AG09309 (cell line): ENCODE results near the gene TRABD2A.
"Not testable (repeated sequence)": the region's sequence is repeated elsewhere in the genome, so short reads cannot be mapped to it uniquely, and the experiment has no call there.

ENCODE experiments used
- DNase-seq: peaks from one replicate; pipeline ENCODE4 v3.0.0-alpha.2; 2010; ENCODE audit warnings: low read depth
- H3K4me3 ChIP-seq: 2 replicates; pipeline ENCODE4 v1.5.1; 2011; ENCODE audit warnings: mild to moderate bottlenecking, low read depth, low read length, moderate library complexity; ENCODE audit not compliant: control insufficient read depth
- TF ChIP-seq, protein P1 (sequence below): IDR thresholded peaks from 2 replicates; pipeline ENCODE4 v1.5.1; 2011; ENCODE audit warnings: mild to moderate bottlenecking, low read depth, low read length, inconsistent platforms; ENCODE audit not compliant: insufficient read depth, control insufficient read depth; ENCODE audit errors: missing control alignments

TRABD2A gene

GRCh38 chr2:84870306-84870705 is 10.6 kb downstream of the TRABD2A start:
- H3K4me3 ChIP-seq, result no peak overlapping the region
- TF ChIP-seq, protein P1, sequence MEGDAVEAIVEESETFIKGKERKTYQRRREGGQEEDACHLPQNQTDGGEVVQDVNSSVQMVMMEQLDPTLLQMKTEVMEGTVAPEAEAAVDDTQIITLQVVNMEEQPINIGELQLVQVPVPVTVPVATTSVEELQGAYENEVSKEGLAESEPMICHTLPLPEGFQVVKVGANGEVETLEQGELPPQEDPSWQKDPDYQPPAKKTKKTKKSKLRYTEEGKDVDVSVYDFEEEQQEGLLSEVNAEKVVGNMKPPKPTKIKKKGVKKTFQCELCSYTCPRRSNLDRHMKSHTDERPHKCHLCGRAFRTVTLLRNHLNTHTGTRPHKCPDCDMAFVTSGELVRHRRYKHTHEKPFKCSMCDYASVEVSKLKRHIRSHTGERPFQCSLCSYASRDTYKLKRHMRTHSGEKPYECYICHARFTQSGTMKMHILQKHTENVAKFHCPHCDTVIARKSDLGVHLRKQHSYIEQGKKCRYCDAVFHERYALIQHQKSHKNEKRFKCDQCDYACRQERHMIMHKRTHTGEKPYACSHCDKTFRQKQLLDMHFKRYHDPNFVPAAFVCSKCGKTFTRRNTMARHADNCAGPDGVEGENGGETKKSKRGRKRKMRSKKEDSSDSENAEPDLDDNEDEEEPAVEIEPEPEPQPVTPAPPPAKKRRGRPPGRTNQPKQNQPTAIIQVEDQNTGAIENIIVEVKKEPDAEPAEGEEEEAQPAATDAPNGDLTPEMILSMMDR, result no peak
- DNase-seq, result no peak

DNA sequence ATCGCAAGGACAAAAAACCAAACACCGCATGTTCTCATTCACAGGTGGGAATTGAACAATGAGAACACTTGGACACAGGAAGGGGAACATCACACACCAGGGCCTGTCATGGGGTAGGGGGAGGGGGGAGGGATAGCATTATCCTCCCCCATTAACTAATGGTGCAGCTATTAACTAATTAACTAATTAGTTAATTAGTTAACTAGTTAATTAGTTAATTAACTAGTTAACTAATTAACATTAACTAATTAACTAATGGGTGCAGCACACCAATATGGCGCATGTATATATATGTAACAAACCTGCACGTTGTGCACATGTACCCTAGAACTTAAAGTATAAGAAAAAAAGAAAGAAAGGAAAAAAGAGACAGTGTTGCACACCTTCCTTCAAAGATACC is 12.6 kb downstream of the TRABD2A start:
- H3K4me3 ChIP-seq, result not testable (repeated sequence)

GRCh38 chr2:84866122-84866521 is 14.8 kb downstream of the TRABD2A start:
- no peak overlapping the region for H3K4me3 ChIP-seq
- TF ChIP-seq, protein P1, result no peak
- DNase-seq, result no peak

More for the DNA sequence above, 12.6 kb downstream of the TRABD2A start:
- DNase-seq, result not testable (repeated sequence)

- no peak for DNase-seq
- no peak overlapping the region for H3K4me3 ChIP-seq
- TF ChIP-seq, protein P1, result no peak
These were observed 15.6 kb downstream of the TRABD2A start for GRCh38 chr2:84865181-84865783.

GRCh38 chr2:84862006-84862405 is 18.9 kb downstream of the TRABD2A start:
- no peak for DNase-seq
- no peak overlapping the region for H3K4me3 ChIP-seq
- TF ChIP-seq, protein P1, result no peak

DNA sequence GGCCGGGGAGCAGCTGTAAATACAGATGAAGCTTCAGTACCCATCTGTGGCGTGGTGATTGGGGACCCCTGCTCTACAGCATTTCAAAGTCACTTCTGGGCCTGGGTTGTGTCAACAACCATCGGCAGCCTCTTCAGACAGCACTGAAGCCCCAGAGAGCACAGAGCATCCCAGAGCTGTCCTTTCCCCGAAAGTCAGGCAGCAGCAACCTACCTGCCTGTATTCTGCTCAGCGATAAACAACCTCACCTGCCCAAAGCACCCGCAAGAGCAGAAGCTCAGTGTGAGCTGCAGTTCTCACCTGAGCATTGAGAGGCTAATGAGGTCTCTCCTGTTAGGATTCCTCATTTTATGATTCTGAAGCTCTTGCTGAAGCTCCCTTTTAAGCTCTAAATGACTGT is 19.3 kb downstream of the TRABD2A start:
- no peak overlapping the region for H3K4me3 ChIP-seq
- TF ChIP-seq, protein P1, result no peak
- DNase-seq, result no peak

GRCh38 chr2:84858937-84859336 is 21.9 kb downstream of the TRABD2A start:
- no peak overlapping the region for H3K4me3 ChIP-seq
- no peak for DNase-seq
- TF ChIP-seq, protein P1, result no peak
